Right lobe of liver (tissue), 6 donors: ENCODE data around the gene NAALADL2. TPM values are rescaled to one million over a fixed set of nuclear protein-coding genes. Genes with fewer than 3 reads are reported as not detected.

Experiments
- ATAC-seq, 4 donors: fragments of 200-7000 bp; cut with Tn5 transposase; one replicate each; pipeline ENCODE4 v1.9.1; 2020; ENCODE audit warnings: mild to moderate bottlenecking in 4 of 4, moderate library complexity in 4 of 4
- DNase-seq, 3 donors: peaks; one replicate each; pipeline ENCODE4 v3.0.0-alpha.2; 2020
- H3K27ac ChIP-seq, 3 donors: fragments of 200-600 bp; one replicate each; pipeline ENCODE4 v1.8.0; 2022
- H3K27me3 ChIP-seq, 2 donors: fragments of 200-600 bp; one replicate each; pipeline ENCODE4 v1.8.0; 2022
- H3K36me3 ChIP-seq, 4 donors: fragments of 200-600 bp; sonication (generic) in 1 of 4; one replicate each; pipeline versions ENCODE4 v1.5.1 to v1.8.0; 2017 to 2022; ENCODE audit warnings: control low read depth in 1 of 4
- H3K4me1 ChIP-seq, 4 donors: fragments of 200-600 bp; sonication (generic) in 1 of 4; one replicate each; pipeline versions ENCODE4 v1.5.1 to v1.8.0; 2017 to 2022; ENCODE audit warnings: control low read depth in 1 of 4
- H3K4me3 ChIP-seq, 3 donors: fragments of 200-600 bp; one replicate each; pipeline ENCODE4 v1.8.0; 2022
- H3K9me3 ChIP-seq, 4 donors: fragments of 200-600 bp; sonication (generic) in 1 of 4; one replicate each; pipeline versions ENCODE4 v1.5.1 to v1.8.0; 2017 to 2022; ENCODE audit warnings: control low read depth in 1 of 4
- CTCF ChIP-seq, 4 donors: fragments of 200-600 bp in 3 of 4; fragments of 450-650 bp in 1 of 4; IDR thresholded peaks; one replicate each; pipeline versions ENCODE4 v1.5.1 to v1.8.0; 2016 to 2022; ENCODE audit warnings: antibody characterized with exemption in 4 of 4, mild to moderate bottlenecking in 2 of 4
- POLR2A ChIP-seq: fragments of 450-650 bp; IDR thresholded peaks from one replicate; pipeline ENCODE4 v1.6.1; 2017; ENCODE audit warnings: antibody characterized with exemption, mild to moderate bottlenecking
- WGBS: methylation state at CpG from one replicate; pipeline ENCODE4 v1.1.6; 2018; ENCODE audit warnings: low coverage, low lambda C conversion rate; ENCODE audit not compliant: insufficient coverage; ENCODE audit errors: missing lambda C conversion rate; 5-methylcytosine and 5-hydroxymethylcytosine counted together
- intact Hi-C, 2 donors: fragments of 100-400 bp; cut with DNase I; formaldehyde crosslinking; loops; one replicate each; pipeline versions ENCODE4 v1.11.2 to v1.14.1; 2022
- total RNA-seq, 6 experiments: library from RNA; depleted of rRNA in 2 of 6; stranded (reverse); fragments of >200 nt in 2 of 6; fragmentation: NEBNext Ultra II Directional in 3 of 6; extraction: Animal tissue kit (Norgen Biotek cat#: 25700) in 3 of 6; gene quantifications; one replicate each; pipeline versions ENCODE4 v1.1.0 to v1.2.4, GENCODE V29; 2016 to 2023
- donor health status: DM: no; HTN: yes; CAD: no.
- donor health status: DM: no; HTN: no; CAD: no.
- donor health status: DM: no; HTN: no; CAD: no.
- donor health status: DM: no; HTN: yes; CAD: no.
- donor health status: DM: no; HTN: yes; CAD: no.

The NAALADL2 gene
- total RNA-seq, 6 experiments from 2014 or later: 0.86 to 4.9 (median 3.2) TPM

GRCh38 chr3:174820885-174821284 is 38.2 kb upstream of the NAALADL2 start:
- Histone ChIP-seq H3K27me3 (no peaks in the 10 kb centered on the region), H3K4me3 (no peak overlapping the region), H3K36me3 (no peaks in the 10 kb centered on the region), H3K9me3 (no peaks in the 10 kb centered on the region), H3K4me1 (peaks cover 0 to 6% (median 0%) of the 10 kb centered on the region in 4 donors), H3K27ac (no peak overlapping the region)
- WGBS: 71% methylated on average over 1 of the region's 1 CpG
- no peak for DNase-seq
- TF ChIP-seq POLR2A (no peak), CTCF (IDR thresholded peaks at IDR 0.05) (no peak)
- intact Hi-C loops: no loop called here
- no peak for ATAC-seq

- ATAC-seq (no peak), DNase-seq (no peak)
- intact Hi-C loops: no loop called here
- Histone ChIP-seq H3K36me3 (no peaks in the 10 kb centered on the region), H3K27me3 (no peaks in the 10 kb centered on the region), H3K4me3 (no peak overlapping the region), H3K27ac (no peak overlapping the region), H3K4me1 (peaks cover 0 to 6% (median 0%) of the 10 kb centered on the region in 4 donors), H3K9me3 (no peaks in the 10 kb centered on the region)
- TF ChIP-seq POLR2A: no peak
- TF ChIP-seq CTCF (IDR thresholded peaks at IDR 0.05): no peak
Measured at GRCh38 chr3:174821477-174821876, 37.7 kb upstream of the NAALADL2 start.

- intact Hi-C loops: no loop called here
- 83% methylated on average over 2 of the region's 2 CpGs for WGBS
- H3K27me3 ChIP-seq: no peaks in the 10 kb centered on the region
- H3K4me3 ChIP-seq: no peak overlapping the region
- H3K4me1 ChIP-seq: peaks cover 0 to 6% (median 0%) of the 10 kb centered on the region in 4 donors
- no peak for ATAC-seq
- no peaks in the 10 kb centered on the region for H3K36me3 ChIP-seq
- TF ChIP-seq POLR2A (no peak), CTCF (IDR thresholded peaks at IDR 0.05) (no peak)
- H3K9me3 ChIP-seq: no peaks in the 10 kb centered on the region
- no peak overlapping the region for H3K27ac ChIP-seq
- DNase-seq: no peak
Measured at GRCh38 chr3:174822320-174822719, 36.8 kb upstream of the NAALADL2 start.

GRCh38 chr3:174826069-174826468 is 33.1 kb upstream of the NAALADL2 start:
- TF ChIP-seq POLR2A: no peak
- TF ChIP-seq CTCF (IDR thresholded peaks at IDR 0.05): no peak
- intact Hi-C loops: no loop called here
- H3K27ac ChIP-seq: no peak overlapping the region

GRCh38 chr3:174844746-174845145 is 14.4 kb upstream of the NAALADL2 start:
- TF ChIP-seq POLR2A (no peak), CTCF (IDR thresholded peaks at IDR 0.05) (no peak)
- DNase-seq: no peak
- Histone ChIP-seq H3K9me3 (no peaks in the 10 kb centered on the region), H3K36me3 (no peaks in the 10 kb centered on the region), H3K4me1 (no peaks in the 10 kb centered on the region), H3K4me3 (no peak overlapping the region), H3K27me3 (no peaks in the 10 kb centered on the region), H3K27ac (no peak overlapping the region)
- intact Hi-C loops: no loop called here
- WGBS: 83% methylated on average over 1 of the region's 1 CpG
- no peak for ATAC-seq

More at GRCh38 chr3:174826069-174826468, 33.1 kb upstream of the NAALADL2 start:
- no peaks in the 10 kb centered on the region for H3K9me3 ChIP-seq
- no peak for DNase-seq
- no peak for ATAC-seq
- H3K4me3 ChIP-seq: no peak overlapping the region
- H3K4me1 ChIP-seq: peaks cover 0 to 6% (median 0%) of the 10 kb centered on the region in 4 donors
- no peaks in the 10 kb centered on the region for H3K36me3 ChIP-seq
- no peaks in the 10 kb centered on the region for H3K27me3 ChIP-seq
